Mesodermal cell (in vitro differentiated cells): ENCODE data around the gene TEX11.

Experiments
- H3K27ac ChIP-seq: 2 replicates; pipeline ENCODE4 v1.7.0; 2013; ENCODE audit warnings: mild to moderate bottlenecking, low read depth, low read length, moderate library complexity; ENCODE audit not compliant: severe bottlenecking
- H3K36me3 ChIP-seq: 2 replicates; pipeline ENCODE4 v1.7.1; 2013; ENCODE audit warnings: mild to moderate bottlenecking, low read length, moderate library complexity; ENCODE audit not compliant: control insufficient read depth, insufficient read depth
- H3K4me1 ChIP-seq: one replicate; pipeline ENCODE4 v1.7.1; 2013; ENCODE audit warnings: mild to moderate bottlenecking, low read length; ENCODE audit not compliant: insufficient read depth, control insufficient read depth, poor library complexity, severe bottlenecking
- H3K4me3 ChIP-seq: 2 replicates; pipeline ENCODE4 v1.7.0; 2013; ENCODE audit warnings: low read length, control low read depth, mild to moderate bottlenecking; ENCODE audit not compliant: insufficient read depth, poor library complexity, severe bottlenecking; ENCODE audit errors: extremely low read depth
- H3K9me3 ChIP-seq: 2 replicates; pipeline ENCODE4 v1.7.1; 2013; ENCODE audit warnings: mild to moderate bottlenecking, low read length, moderate library complexity; ENCODE audit not compliant: control insufficient read depth
- WGBS, 2 experiments: methylation state at CpG; one replicate each; pipeline ENCODE4 v1.1.5; 2013; ENCODE audit warnings: missing lambda C conversion rate in 2 of 2; ENCODE audit not compliant: insufficient coverage in 2 of 2; 5-methylcytosine and 5-hydroxymethylcytosine counted together

The TEX11 gene

DNA sequence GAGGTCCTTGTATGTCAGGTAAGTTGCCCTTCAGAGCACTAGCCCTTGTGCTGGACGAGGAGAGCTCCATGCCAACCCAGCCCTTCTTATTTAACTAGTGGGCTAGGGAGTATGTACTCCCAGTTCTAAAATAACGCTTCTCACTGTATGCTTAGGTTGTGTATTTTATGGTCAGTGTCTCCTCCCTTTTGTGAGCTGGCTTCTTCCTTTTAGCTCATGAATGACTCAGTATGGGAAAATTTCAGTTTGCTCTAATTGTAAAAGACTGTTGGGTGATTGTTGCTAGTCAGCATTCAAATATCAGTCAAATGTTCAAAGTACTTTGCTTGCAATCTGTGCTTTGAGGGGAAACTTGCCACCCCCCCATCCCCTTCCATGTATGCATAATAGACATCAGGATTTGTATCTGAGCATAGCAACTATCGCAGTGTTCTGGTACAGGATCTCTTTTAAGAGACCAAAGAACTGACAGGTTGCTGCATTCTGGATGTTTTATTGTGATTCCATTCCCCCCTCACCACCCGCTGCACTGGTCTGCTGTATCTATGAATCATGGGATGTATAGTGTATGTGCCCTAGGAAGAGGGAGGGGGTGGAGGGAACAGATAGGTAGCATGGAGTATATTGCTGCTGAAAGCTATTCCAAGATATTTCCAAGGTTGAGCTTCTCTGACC, 429.1 kb downstream of the TEX11 start:
- Histone ChIP-seq H3K4me1 (peaks cover 43% of the 10 kb centered on the region), H3K27ac (peak overlapping the region; percentile 90), H3K9me3 (no peaks in the 10 kb centered on the region), H3K4me3 (peak overlapping the region; percentile 8), H3K36me3 (peaks cover 7% of the 10 kb centered on the region)
- WGBS, 2 experiments = no CpG with 5 or more reads among the region's 4 CpGs
